OCI-LY7 (cell line): ENCODE measurements around the gene BLM. TPM values are rescaled to one million over a fixed set of nuclear protein-coding genes. Genes with fewer than 3 reads are reported as not detected.

Experiments
- BruUV-seq: library from RNA; stranded (reverse); fragments of 400-500 nt; replicated peaks from 2 replicates; lab custom pipeline; 2021; lab: Mats Ljungman, UMichigan
- CTCF ChIA-PET: fragments of 300-600 bp; sonication (Branson Sonifier 250); formaldehyde crosslinking; loops from one replicate; lab custom pipeline; 2022; ENCODE audit warnings: antibody characterized with exemption; ENCODE audit not compliant: unreplicated experiment; lab: Charles Lee
- POLR2A ChIA-PET: fragments of 300-600 bp; sonication (Branson Sonifier 250); formaldehyde crosslinking; loops from one replicate; lab custom pipeline; 2022; ENCODE audit warnings: antibody characterized with exemption; lab: Charles Lee
- DNase-seq: peaks from one replicate; pipeline ENCODE4 v3.0.0-alpha.2; 2015; ENCODE audit warnings: low spot score
- H2AFZ ChIP-seq: fragments of 200-600 bp; sonication (generic), shearing (Covaris generic); 2 replicates; pipeline ENCODE4 v1.6.1; 2014; ENCODE audit warnings: mild to moderate bottlenecking, antibody characterized with exemption, low read length, moderate library complexity
- H3K27ac ChIP-seq: fragments of 200-600 bp; sonication (generic); 2 replicates; pipeline ENCODE4 v1.5.1; 2014; ENCODE audit warnings: mixed run types, low read depth, mild to moderate bottlenecking, moderate library complexity, low read length, inconsistent platforms; ENCODE audit not compliant: poor library complexity, severe bottlenecking
- H3K36me3 ChIP-seq: fragments of 200-600 bp; sonication (generic); 2 replicates; pipeline ENCODE4 v1.6.1; 2014; ENCODE audit warnings: mild to moderate bottlenecking, antibody characterized with exemption, low read length, moderate library complexity, mixed read lengths; ENCODE audit not compliant: insufficient read depth
- H3K4me1 ChIP-seq: fragments of 200-600 bp; sonication (generic); 2 replicates; pipeline ENCODE4 v1.5.1; 2014; ENCODE audit warnings: mild to moderate bottlenecking, low read length; ENCODE audit not compliant: insufficient read depth, poor library complexity, severe bottlenecking
- H3K4me2 ChIP-seq: fragments of 200-600 bp; sonication (generic); 2 replicates; pipeline ENCODE4 v1.6.1; 2014; ENCODE audit warnings: mild to moderate bottlenecking, low read length
- H3K4me3 ChIP-seq: fragments of 200-600 bp; sonication (generic); 2 replicates; pipeline ENCODE4 v1.5.1; 2014; ENCODE audit warnings: mild to moderate bottlenecking, low read depth, low read length; ENCODE audit not compliant: poor library complexity, severe bottlenecking
- H3K79me2 ChIP-seq: fragments of 200-600 bp; sonication (generic); 2 replicates; pipeline ENCODE4 v1.6.1; 2016; ENCODE audit warnings: low read depth, mild to moderate bottlenecking, low read length, moderate library complexity, mixed read lengths; ENCODE audit not compliant: insufficient read depth
- H3K9me2 ChIP-seq: fragments of 200-600 bp; sonication (generic); 2 replicates; pipeline ENCODE4 v1.6.1; 2016; ENCODE audit warnings: mild to moderate bottlenecking, low read length, mixed read lengths; ENCODE audit not compliant: insufficient read depth
- H3K9me3 ChIP-seq: fragments of 200-600 bp; sonication (generic); 2 replicates; pipeline ENCODE4 v1.6.1; 2014; ENCODE audit warnings: mild to moderate bottlenecking, mixed run types, low read length, mixed read lengths
- H4K20me1 ChIP-seq: fragments of 200-600 bp; sonication (generic); 2 replicates; pipeline ENCODE4 v1.6.1; 2014; ENCODE audit warnings: mild to moderate bottlenecking, antibody characterized with exemption, low read length, moderate library complexity, mixed read lengths; ENCODE audit not compliant: insufficient read depth
- EZH2phosphoT487 ChIP-seq: fragments of 200-600 bp; sonication (generic); IDR thresholded peaks from 2 replicates; pipeline ENCODE4 v1.6.1; 2018; ENCODE audit warnings: low read depth, borderline replicate concordance, mild to moderate bottlenecking, mixed run types, antibody characterized with exemption, low read length, moderate library complexity, mixed read lengths
- intact Hi-C: fragments of 100-400 bp; cut with micrococcal nuclease; formaldehyde crosslinking; loops from one replicate; pipeline ENCODE4 v1.10.0; 2022; ENCODE audit not compliant: unreplicated experiment
- total RNA-seq, 2 experiments: library from RNA; depleted of rRNA in 1 of 2; stranded (reverse); fragments of >200 nt in 1 of 2; shearing (Covaris generic) in 1 of 2; gene quantifications; 2 replicates each; pipeline ENCODE4 v1.2.3, GENCODE V29; 2014 to 2022
- TF ChIP-seq, protein P1 (sequence below): fragments of 200-600 bp; sonication (generic); conservative IDR thresholded peaks from 2 replicates; pipeline ENCODE4 v1.5.1; 2014; ENCODE audit warnings: mild to moderate bottlenecking, antibody characterized with exemption, low read length, moderate library complexity, mixed read lengths

The BLM gene
- total RNA-seq, 2 experiments from 2014 or later: 47.1 to 51.8 TPM

GRCh38 chr15:90701048-90701447 is 16.1 kb upstream of the BLM start:
- DNase-seq: no peak
- Histone ChIP-seq H3K27ac (no peak overlapping the region), H4K20me1 (no peaks in the 10 kb centered on the region), H3K4me2 (no peak overlapping the region), H2AFZ (no peak overlapping the region), H3K9me3 (no peaks in the 10 kb centered on the region), H3K9me2 (no peaks in the 10 kb centered on the region), H3K4me1 (no peaks in the 10 kb centered on the region), H3K4me3 (no peak overlapping the region), H3K36me3 (no peaks in the 10 kb centered on the region), H3K79me2 (no peaks in the 10 kb centered on the region)
- no peak for TF ChIP-seq EZH2phosphoT487
- TF ChIP-seq, protein P1, sequence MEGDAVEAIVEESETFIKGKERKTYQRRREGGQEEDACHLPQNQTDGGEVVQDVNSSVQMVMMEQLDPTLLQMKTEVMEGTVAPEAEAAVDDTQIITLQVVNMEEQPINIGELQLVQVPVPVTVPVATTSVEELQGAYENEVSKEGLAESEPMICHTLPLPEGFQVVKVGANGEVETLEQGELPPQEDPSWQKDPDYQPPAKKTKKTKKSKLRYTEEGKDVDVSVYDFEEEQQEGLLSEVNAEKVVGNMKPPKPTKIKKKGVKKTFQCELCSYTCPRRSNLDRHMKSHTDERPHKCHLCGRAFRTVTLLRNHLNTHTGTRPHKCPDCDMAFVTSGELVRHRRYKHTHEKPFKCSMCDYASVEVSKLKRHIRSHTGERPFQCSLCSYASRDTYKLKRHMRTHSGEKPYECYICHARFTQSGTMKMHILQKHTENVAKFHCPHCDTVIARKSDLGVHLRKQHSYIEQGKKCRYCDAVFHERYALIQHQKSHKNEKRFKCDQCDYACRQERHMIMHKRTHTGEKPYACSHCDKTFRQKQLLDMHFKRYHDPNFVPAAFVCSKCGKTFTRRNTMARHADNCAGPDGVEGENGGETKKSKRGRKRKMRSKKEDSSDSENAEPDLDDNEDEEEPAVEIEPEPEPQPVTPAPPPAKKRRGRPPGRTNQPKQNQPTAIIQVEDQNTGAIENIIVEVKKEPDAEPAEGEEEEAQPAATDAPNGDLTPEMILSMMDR: no peak
- CTCF ChIA-PET: no interaction called here
- no TSS peak for BruUV-seq
- intact Hi-C loops: no loop called here
- POLR2A ChIA-PET: interaction anchor here (1.5 kb wide), 1 partner anchor 16 kb away, joined by 8 read pairs; the partner anchor contains the start of gene BLM

- H3K36me3 ChIP-seq: no peaks in the 10 kb centered on the region
- H3K4me3 ChIP-seq: no peak overlapping the region
- intact Hi-C loops: no loop called here
- CTCF ChIA-PET: no interaction called here
- no peaks in the 10 kb centered on the region for H3K9me3 ChIP-seq
- H3K4me2 ChIP-seq: no peak overlapping the region
- POLR2A ChIA-PET: interaction anchor here (0.7 kb wide), 1 partner anchor 38 kb away, joined by 5 read pairs; no protein-coding TSS in a partner anchor
- no peaks in the 10 kb centered on the region for H3K4me1 ChIP-seq
- no peak overlapping the region for H3K27ac ChIP-seq
- H3K9me2 ChIP-seq: no peaks in the 10 kb centered on the region
- no TSS peak for BruUV-seq
- TF ChIP-seq, protein P1: no peak
- TF ChIP-seq EZH2phosphoT487: no peak
- no peaks in the 10 kb centered on the region for H4K20me1 ChIP-seq
- H3K79me2 ChIP-seq: no peaks in the 10 kb centered on the region
- no peak overlapping the region for H2AFZ ChIP-seq
- no peak for DNase-seq
Measured at GRCh38 chr15:90701880-90702630, 15.1 kb upstream of the BLM start.

GRCh38 chr15:90703455-90703854 is 13.7 kb upstream of the BLM start:
- DNase-seq: no peak
- Histone ChIP-seq H3K4me1 (no peaks in the 10 kb centered on the region), H3K27ac (no peak overlapping the region), H3K4me3 (no peak overlapping the region), H3K4me2 (no peak overlapping the region), H3K9me2 (no peaks in the 10 kb centered on the region), H3K36me3 (no peaks in the 10 kb centered on the region), H3K9me3 (no peaks in the 10 kb centered on the region), H3K79me2 (no peaks in the 10 kb centered on the region), H4K20me1 (no peaks in the 10 kb centered on the region), H2AFZ (no peak overlapping the region)
- CTCF ChIA-PET: no interaction called here
- TF ChIP-seq, protein P1: no peak
- no peak for TF ChIP-seq EZH2phosphoT487
- BruUV-seq: no TSS peak
- POLR2A ChIA-PET: interaction anchor here (0.8 kb wide), 1 partner anchor 21 kb away, joined by 3 read pairs; no protein-coding TSS in a partner anchor
- intact Hi-C loops: no loop called here
